HL-60 (cell line): ENCODE measurements around the gene APEH.

ENCODE experiments used
- GABPA ChIP-seq: IDR thresholded peaks from 2 replicates; pipeline ENCODE4 v1.6.1; 2012; ENCODE audit warnings: low read depth
- POLR2AphosphoS5 ChIP-seq: IDR thresholded peaks from 2 replicates; pipeline ENCODE4 v1.6.1; 2012; ENCODE audit warnings: low read depth
- TF ChIP-seq, protein P1 (sequence below): IDR thresholded peaks from one replicate; pipeline ENCODE4 v1.5.1; 2011; ENCODE audit warnings: low read length, control low read depth, inconsistent platforms; ENCODE audit not compliant: insufficient read depth
- TF ChIP-seq, protein P2 (sequence below): IDR thresholded peaks from 2 replicates; pipeline ENCODE4 v1.6.1; 2012; ENCODE audit warnings: low read depth; ENCODE audit not compliant: insufficient replicate concordance

DNA sequence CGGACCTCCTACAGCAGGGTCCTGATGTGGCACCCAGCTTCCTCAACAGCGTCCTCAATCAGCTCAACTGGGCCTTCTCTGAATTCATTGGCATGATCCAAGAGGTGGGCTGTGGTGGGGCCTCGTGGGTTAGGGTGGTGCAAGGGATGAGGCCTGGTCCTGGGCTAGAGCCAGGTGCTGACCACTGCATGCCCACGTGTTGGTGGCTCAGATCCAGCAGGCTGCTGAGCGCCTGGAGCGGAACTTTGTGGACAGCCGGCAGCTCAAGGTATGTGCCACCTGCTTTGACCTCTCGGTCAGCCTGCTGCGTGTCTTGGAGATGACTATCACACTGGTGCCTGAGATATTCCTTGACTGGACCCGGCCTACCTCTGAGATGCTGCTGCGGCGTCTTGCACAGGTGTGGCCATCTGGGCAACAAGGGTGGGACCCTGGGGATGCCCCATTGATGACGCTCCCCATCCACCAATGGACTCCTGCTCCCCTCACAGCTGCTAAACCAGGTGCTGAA lies 41.5 kb downstream of the APEH start:
- TF ChIP-seq, protein P1, sequence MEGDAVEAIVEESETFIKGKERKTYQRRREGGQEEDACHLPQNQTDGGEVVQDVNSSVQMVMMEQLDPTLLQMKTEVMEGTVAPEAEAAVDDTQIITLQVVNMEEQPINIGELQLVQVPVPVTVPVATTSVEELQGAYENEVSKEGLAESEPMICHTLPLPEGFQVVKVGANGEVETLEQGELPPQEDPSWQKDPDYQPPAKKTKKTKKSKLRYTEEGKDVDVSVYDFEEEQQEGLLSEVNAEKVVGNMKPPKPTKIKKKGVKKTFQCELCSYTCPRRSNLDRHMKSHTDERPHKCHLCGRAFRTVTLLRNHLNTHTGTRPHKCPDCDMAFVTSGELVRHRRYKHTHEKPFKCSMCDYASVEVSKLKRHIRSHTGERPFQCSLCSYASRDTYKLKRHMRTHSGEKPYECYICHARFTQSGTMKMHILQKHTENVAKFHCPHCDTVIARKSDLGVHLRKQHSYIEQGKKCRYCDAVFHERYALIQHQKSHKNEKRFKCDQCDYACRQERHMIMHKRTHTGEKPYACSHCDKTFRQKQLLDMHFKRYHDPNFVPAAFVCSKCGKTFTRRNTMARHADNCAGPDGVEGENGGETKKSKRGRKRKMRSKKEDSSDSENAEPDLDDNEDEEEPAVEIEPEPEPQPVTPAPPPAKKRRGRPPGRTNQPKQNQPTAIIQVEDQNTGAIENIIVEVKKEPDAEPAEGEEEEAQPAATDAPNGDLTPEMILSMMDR = no peak
- no peak; the same call in 1 of the 2 replicates for TF ChIP-seq POLR2AphosphoS5
- TF ChIP-seq, protein P2, sequence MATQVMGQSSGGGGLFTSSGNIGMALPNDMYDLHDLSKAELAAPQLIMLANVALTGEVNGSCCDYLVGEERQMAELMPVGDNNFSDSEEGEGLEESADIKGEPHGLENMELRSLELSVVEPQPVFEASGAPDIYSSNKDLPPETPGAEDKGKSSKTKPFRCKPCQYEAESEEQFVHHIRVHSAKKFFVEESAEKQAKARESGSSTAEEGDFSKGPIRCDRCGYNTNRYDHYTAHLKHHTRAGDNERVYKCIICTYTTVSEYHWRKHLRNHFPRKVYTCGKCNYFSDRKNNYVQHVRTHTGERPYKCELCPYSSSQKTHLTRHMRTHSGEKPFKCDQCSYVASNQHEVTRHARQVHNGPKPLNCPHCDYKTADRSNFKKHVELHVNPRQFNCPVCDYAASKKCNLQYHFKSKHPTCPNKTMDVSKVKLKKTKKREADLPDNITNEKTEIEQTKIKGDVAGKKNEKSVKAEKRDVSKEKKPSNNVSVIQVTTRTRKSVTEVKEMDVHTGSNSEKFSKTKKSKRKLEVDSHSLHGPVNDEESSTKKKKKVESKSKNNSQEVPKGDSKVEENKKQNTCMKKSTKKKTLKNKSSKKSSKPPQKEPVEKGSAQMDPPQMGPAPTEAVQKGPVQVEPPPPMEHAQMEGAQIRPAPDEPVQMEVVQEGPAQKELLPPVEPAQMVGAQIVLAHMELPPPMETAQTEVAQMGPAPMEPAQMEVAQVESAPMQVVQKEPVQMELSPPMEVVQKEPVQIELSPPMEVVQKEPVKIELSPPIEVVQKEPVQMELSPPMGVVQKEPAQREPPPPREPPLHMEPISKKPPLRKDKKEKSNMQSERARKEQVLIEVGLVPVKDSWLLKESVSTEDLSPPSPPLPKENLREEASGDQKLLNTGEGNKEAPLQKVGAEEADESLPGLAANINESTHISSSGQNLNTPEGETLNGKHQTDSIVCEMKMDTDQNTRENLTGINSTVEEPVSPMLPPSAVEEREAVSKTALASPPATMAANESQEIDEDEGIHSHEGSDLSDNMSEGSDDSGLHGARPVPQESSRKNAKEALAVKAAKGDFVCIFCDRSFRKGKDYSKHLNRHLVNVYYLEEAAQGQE = no peak
- no peak for TF ChIP-seq GABPA
